A549 (cell line): Measurements from ENCODE around the gene WNT2. TPM values are rescaled to one million over a fixed set of nuclear protein-coding genes. Genes with fewer than 3 reads are reported as not detected.

Source experiments
- ATAC-seq, 2 experiments: fragments of 200-7000 bp in 1 of 2; fragments of >200 bp in 1 of 2; cut with Nextera tagmentation in 1 of 2; cut with Tn5 transposase in 1 of 2; 3 replicates each; pipeline versions ENCODE4 v1.8.0 to v1.9.1; 2018 to 2020; ENCODE audit warnings: mild to moderate bottlenecking in 1 of 2, moderate library complexity in 1 of 2
- CTCF ChIA-PET: fragments of 300-600 bp; sonication (Branson Sonifier 250); formaldehyde crosslinking; extraction: SDS; loops from one replicate; lab custom pipeline; 2021; ENCODE audit warnings: antibody characterized with exemption, inconsistent platforms; lab: Yijun Ruan, JAX
- POLR2A ChIA-PET: fragments of 350-600 bp; formaldehyde crosslinking; extraction: SDS; loops from one replicate; lab custom pipeline; 2021; ENCODE audit warnings: antibody characterized with exemption, inconsistent platforms; lab: Yijun Ruan, JAX
- DNase-seq, 2 experiments: peaks; one replicate each; pipeline versions ENCODE4 v3.0.0 to v3.0.0-alpha.2; 2011 to 2016; ENCODE audit warnings: low read depth in 1 of 2, low spot score in 1 of 2
- FAIRE-seq: peaks from 2 replicates; lab custom pipeline; 2011; peaks lifted over from hg19 to GRCh38; lab: Jason Lieb, UNC
- H3K27ac ChIP-seq, 2 experiments: fragments of >200 bp; sonication (Bioruptor Twin); formaldehyde crosslinking; 3 replicates each; pipeline ENCODE4 v1.5.1; 2016 to 2017
- H3K4me1 ChIP-seq: fragments of >200 bp; sonication (Bioruptor Twin); formaldehyde crosslinking; 3 replicates; pipeline ENCODE4 v1.6.1; 2016
- H3K4me2 ChIP-seq: fragments of >200 bp; sonication (Bioruptor Twin); formaldehyde crosslinking; 3 replicates; pipeline ENCODE4 v1.6.1; 2016
- H3K4me3 ChIP-seq: fragments of >200 bp; sonication (Bioruptor Twin); formaldehyde crosslinking; 3 replicates; pipeline ENCODE4 v1.5.1; 2016
- H3K9me3 ChIP-seq: fragments of >200 bp; sonication (Bioruptor Twin); formaldehyde crosslinking; 3 replicates; pipeline ENCODE4 v1.6.1; 2016
- CBX2 ChIP-seq: fragments of 200-600 bp; sonication (generic); IDR thresholded peaks from 2 replicates; pipeline ENCODE4 v1.6.1; 2016; ENCODE audit warnings: low read depth, mild to moderate bottlenecking, borderline replicate concordance
- CBX8 ChIP-seq: fragments of 200-600 bp; sonication (generic); IDR thresholded peaks from 2 replicates; pipeline ENCODE4 v1.6.1; 2016
- CHD4 ChIP-seq: fragments of 200-600 bp; sonication (generic); IDR thresholded peaks from 2 replicates; pipeline ENCODE4 v1.6.1; 2016; ENCODE audit warnings: antibody characterized with exemption, mild to moderate bottlenecking, borderline replicate concordance
- EHMT2 ChIP-seq: fragments of 200-600 bp; sonication (generic); IDR thresholded peaks from 2 replicates; pipeline ENCODE4 v1.6.1; 2016; ENCODE audit warnings: antibody characterized with exemption, low read depth, mild to moderate bottlenecking, moderate library complexity
- EP300 ChIP-seq, 2 experiments: fragments of >200 bp; sonication (Bioruptor Twin); formaldehyde crosslinking; IDR thresholded peaks; 2 replicates in 1 of 2; 3 replicates in 1 of 2; pipeline ENCODE4 v1.6.1; 2016 to 2017
- ESRRA ChIP-seq: fragments of 150-350 bp; IDR thresholded peaks from 2 replicates; pipeline ENCODE4 v1.6.1; 2014; ENCODE audit warnings: mild to moderate bottlenecking, low read length, borderline replicate concordance
- FOSB ChIP-seq: fragments of 250-450 bp; sonication (Bioruptor Pico); IDR thresholded peaks from 2 replicates; pipeline ENCODE4 v1.5.0; 2020; ENCODE audit warnings: mild to moderate bottlenecking, moderate library complexity
- HDAC2 ChIP-seq: fragments of 200-600 bp; sonication (generic); IDR thresholded peaks from 2 replicates; pipeline ENCODE4 v1.6.1; 2016
- HOXA7 ChIP-seq: fragments of 250-450 bp; sonication (Bioruptor Pico); IDR thresholded peaks from 2 replicates; pipeline ENCODE4 v1.5.0; 2020; ENCODE audit warnings: mild to moderate bottlenecking, moderate library complexity
- HOXB13 ChIP-seq: fragments of 250-450 bp; sonication (Bioruptor Pico); IDR thresholded peaks from 2 replicates; pipeline ENCODE4 v1.5.0; 2020; ENCODE audit warnings: low read depth, mild to moderate bottlenecking, moderate library complexity
- JUN ChIP-seq, 2 experiments: fragments of >200 bp; sonication (Bioruptor Twin); formaldehyde crosslinking; IDR thresholded peaks; 2 replicates in 1 of 2; 3 replicates in 1 of 2; pipeline ENCODE4 v1.6.1; 2016 to 2017
- KDM1A ChIP-seq: fragments of 200-600 bp; sonication (generic); IDR thresholded peaks from 2 replicates; pipeline ENCODE4 v1.6.1; 2016; ENCODE audit warnings: low read depth, mild to moderate bottlenecking
- KDM5A ChIP-seq: fragments of 200-600 bp; sonication (generic); IDR thresholded peaks from 2 replicates; pipeline ENCODE4 v1.6.1; 2016; ENCODE audit warnings: antibody characterized with exemption, mild to moderate bottlenecking
- MAFK ChIP-seq: fragments of 450-650 bp; IDR thresholded peaks from 2 replicates; pipeline ENCODE4 v1.6.1; 2014; ENCODE audit not compliant: partially characterized antibody
- NPAS2 ChIP-seq: fragments of 250-450 bp; sonication (Bioruptor Pico); IDR thresholded peaks from 2 replicates; pipeline ENCODE4 v1.8.0; 2022; ENCODE audit warnings: mild to moderate bottlenecking, moderate library complexity, borderline replicate concordance
- NR3C1 ChIP-seq: fragments of >200 bp; sonication (Bioruptor Twin); formaldehyde crosslinking; IDR thresholded peaks from 3 replicates; pipeline ENCODE4 v1.6.1; 2017
- POLR2A ChIP-seq: IDR thresholded peaks from 2 replicates; pipeline ENCODE4 v1.6.1; 2012; ENCODE audit warnings: mild to moderate bottlenecking, low read length
- RAD21 ChIP-seq, 2 experiments: fragments of >200 bp in 1 of 2; sonication (Bioruptor Twin) in 1 of 2; formaldehyde crosslinking in 1 of 2; IDR thresholded peaks in 1 of 2; conservative IDR thresholded peaks in 1 of 2; 2 replicates in 1 of 2; 3 replicates in 1 of 2; pipeline ENCODE4 v1.6.1; 2012 to 2018; ENCODE audit warnings: inconsistent platforms in 1 of 2
- RARB ChIP-seq: fragments of 250-450 bp; sonication (Bioruptor Pico); IDR thresholded peaks from 2 replicates; pipeline ENCODE4 v1.8.0; 2021; ENCODE audit warnings: mild to moderate bottlenecking, moderate library complexity
- RCOR1 ChIP-seq: fragments of 150-350 bp; IDR thresholded peaks from 2 replicates; pipeline ENCODE4 v1.6.1; 2014; ENCODE audit warnings: antibody characterized with exemption, low read length, low read depth
- RFX5 ChIP-seq: fragments of 450-650 bp; IDR thresholded peaks from 2 replicates; pipeline ENCODE4 v1.7.1; 2014; ENCODE audit warnings: antibody characterized with exemption, mild to moderate bottlenecking, moderate library complexity
- TP53 ChIP-seq: fragments of 250-450 bp; sonication (Bioruptor Pico); IDR thresholded peaks from 2 replicates; pipeline ENCODE4 v1.5.0; 2021; ENCODE audit warnings: mild to moderate bottlenecking, moderate library complexity
- WGBS: methylation state at CpG from one replicate; pipeline ENCODE4 v1.1.6; 2017; ENCODE audit errors: missing lambda C conversion rate; 5-methylcytosine and 5-hydroxymethylcytosine counted together
- polyA plus RNA-seq, 4 experiments: library from polyadenylated mRNA; depleted of rRNA in 3 of 4; stranded (reverse); fragments of >200 nt; fragmentation: RNase III in 1 of 4; extraction: RNeasy Plus Mini Kit Qiagen cat#74134 plus additional on column Dnase treatment in 1 of 4; gene quantifications; 2 replicates in 3 of 4; 3 replicates in 1 of 4; pipeline ENCODE4 v1.2.3, GENCODE V29; 2011 to 2017
- TF ChIP-seq, protein P1 (sequence below): fragments of >200 bp; sonication (Bioruptor Twin); formaldehyde crosslinking; IDR thresholded peaks from 3 replicates; pipeline ENCODE4 v1.6.1; 2016
- TF ChIP-seq, protein P2 (sequence below): IDR thresholded peaks from 2 replicates; pipeline ENCODE4 v1.6.1; 2012
- TF ChIP-seq, protein P3 (sequence below): IDR thresholded peaks from 2 replicates; pipeline ENCODE4 v1.6.1; 2012; ENCODE audit warnings: low read depth, borderline replicate concordance
- TF ChIP-seq, protein P4 (sequence below): fragments of 450-650 bp; IDR thresholded peaks from 2 replicates; pipeline ENCODE4 v1.6.1; 2014; ENCODE audit warnings: antibody characterized with exemption

WNT2 gene
- polyA plus RNA-seq, 2 of the 4 experiments (the other 2 are of a cell fraction) = not detected

DNA sequence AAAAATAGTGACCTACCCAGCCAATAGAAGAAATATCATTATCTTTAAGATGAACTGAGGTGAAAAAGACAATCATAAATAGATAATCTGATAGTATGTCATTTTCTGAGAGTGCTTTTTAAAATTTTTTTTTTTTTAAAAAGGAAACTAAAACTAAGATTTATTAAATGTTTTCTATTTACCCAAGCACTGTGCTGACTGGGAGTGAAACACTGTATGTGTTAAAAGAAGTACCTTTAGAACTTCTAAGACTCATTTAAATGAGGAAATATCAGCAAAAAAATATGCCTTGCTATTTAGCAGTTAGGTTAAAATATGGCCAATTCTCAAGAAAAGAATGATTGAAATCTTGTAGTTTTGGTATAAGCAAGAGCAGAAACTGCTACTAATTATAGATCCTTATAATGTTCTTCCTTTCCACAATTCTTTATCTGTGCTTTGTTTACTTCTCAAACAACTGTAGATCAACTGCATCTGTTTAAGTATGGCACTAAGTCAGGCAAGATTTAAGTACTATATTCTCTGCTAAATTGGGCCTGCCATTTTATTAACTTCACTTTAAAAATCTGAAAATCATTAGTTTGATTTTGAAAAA is 39.5 kb upstream of the WNT2 start:
- ChIA-PET POLR2A (no interaction called here), CTCF (no interaction called here)
- no peaks in the 10 kb centered on the region for H3K9me3 ChIP-seq
- no peak overlapping the region for H3K4me3 ChIP-seq
- H3K4me1 ChIP-seq = no peaks in the 10 kb centered on the region
- TF ChIP-seq, protein P1, sequence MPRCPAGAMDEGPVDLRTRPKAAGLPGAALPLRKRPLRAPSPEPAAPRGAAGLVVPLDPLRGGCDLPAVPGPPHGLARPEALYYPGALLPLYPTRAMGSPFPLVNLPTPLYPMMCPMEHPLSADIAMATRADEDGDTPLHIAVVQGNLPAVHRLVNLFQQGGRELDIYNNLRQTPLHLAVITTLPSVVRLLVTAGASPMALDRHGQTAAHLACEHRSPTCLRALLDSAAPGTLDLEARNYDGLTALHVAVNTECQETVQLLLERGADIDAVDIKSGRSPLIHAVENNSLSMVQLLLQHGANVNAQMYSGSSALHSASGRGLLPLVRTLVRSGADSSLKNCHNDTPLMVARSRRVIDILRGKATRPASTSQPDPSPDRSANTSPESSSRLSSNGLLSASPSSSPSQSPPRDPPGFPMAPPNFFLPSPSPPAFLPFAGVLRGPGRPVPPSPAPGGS = no peak
- TF ChIP-seq EP300 (IDR thresholded peaks at IDR 0.05) (no peak), CBX2 (no peak), RARB (CRISPR knock-in tag) (no peak), RFX5 (no peak), HOXA7 (CRISPR knock-in tag) (no peak), POLR2A (no peak), KDM5A (no peak), CBX8 (no peak), KDM1A (no peak), HOXB13 (CRISPR knock-in tag) (no peak), RCOR1 (no peak), RAD21 (conservative IDR thresholded peaks at IDR 0.05 in 1 of 2, IDR thresholded peaks at IDR 0.05 in 1 of 2) (no peak), FOSB (no peak), ESRRA (no peak)
- TF ChIP-seq, protein P2, sequence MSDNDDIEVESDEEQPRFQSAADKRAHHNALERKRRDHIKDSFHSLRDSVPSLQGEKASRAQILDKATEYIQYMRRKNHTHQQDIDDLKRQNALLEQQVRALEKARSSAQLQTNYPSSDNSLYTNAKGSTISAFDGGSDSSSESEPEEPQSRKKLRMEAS = no peak
- TF ChIP-seq, protein P3, sequence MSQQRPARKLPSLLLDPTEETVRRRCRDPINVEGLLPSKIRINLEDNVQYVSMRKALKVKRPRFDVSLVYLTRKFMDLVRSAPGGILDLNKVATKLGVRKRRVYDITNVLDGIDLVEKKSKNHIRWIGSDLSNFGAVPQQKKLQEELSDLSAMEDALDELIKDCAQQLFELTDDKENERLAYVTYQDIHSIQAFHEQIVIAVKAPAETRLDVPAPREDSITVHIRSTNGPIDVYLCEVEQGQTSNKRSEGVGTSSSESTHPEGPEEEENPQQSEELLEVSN = no peak
- TF ChIP-seq, protein P4, sequence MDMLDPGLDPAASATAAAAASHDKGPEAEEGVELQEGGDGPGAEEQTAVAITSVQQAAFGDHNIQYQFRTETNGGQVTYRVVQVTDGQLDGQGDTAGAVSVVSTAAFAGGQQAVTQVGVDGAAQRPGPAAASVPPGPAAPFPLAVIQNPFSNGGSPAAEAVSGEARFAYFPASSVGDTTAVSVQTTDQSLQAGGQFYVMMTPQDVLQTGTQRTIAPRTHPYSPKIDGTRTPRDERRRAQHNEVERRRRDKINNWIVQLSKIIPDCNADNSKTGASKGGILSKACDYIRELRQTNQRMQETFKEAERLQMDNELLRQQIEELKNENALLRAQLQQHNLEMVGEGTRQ = no peak
- no peak overlapping the region for H3K27ac ChIP-seq
- FAIRE-seq (no peak), DNase-seq (no peak), ATAC-seq (no peak)
- no peak overlapping the region for H3K4me2 ChIP-seq

DNA sequence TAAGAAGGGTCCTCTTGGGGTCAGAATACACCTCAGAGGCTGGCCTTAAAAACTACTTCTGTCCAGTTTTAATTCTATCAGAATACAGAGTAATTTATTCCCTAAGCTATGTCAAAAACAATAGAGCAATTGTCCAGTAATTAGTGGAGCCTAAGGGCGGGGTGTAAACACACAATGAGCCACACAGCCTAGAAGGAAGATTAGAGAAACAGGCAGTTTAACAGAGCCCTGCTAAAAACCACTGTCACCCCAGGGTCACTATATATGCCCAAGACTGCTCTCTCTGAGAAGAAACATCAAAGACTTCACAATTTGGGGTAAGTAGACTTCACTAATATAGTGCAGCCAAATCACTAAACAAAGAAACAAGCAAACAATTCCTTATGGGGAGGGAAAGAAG is 27.2 kb upstream of the WNT2 start:
- FAIRE-seq (no peak), ATAC-seq (no peak), DNase-seq (no peak)
- H3K9me3 ChIP-seq = no peaks in the 10 kb centered on the region
- CTCF ChIA-PET = no interaction called here
- POLR2A ChIA-PET = no interaction called here
- H3K4me3 ChIP-seq = no peak overlapping the region
- no peak overlapping the region for H3K27ac ChIP-seq
- no peak overlapping the region for H3K4me2 ChIP-seq
- TF ChIP-seq TP53 (CRISPR knock-in tag) (no peak), RFX5 (no peak), CHD4 (no peak), EHMT2 (no peak), NPAS2 (CRISPR knock-in tag) (no peak), MAFK (no peak), NR3C1 (no peak), HDAC2 (no peak), JUN (IDR thresholded peaks at IDR 0.05) (no peak)
- TF ChIP-seq, protein P4 = no peak
- TF ChIP-seq, all 56 proteins: peak for 0
- 0% methylated on average over 1 of the region's 1 CpG for whole genome bisulfite sequencing
- H3K4me1 ChIP-seq = no peaks in the 10 kb centered on the region
